ENCODE data around the gene S100A11.
"Not testable (repeated sequence)": the region's sequence is repeated elsewhere in the genome, so short reads cannot be mapped to it uniquely, and the experiment has no call there.

Gene S100A11

DNA sequence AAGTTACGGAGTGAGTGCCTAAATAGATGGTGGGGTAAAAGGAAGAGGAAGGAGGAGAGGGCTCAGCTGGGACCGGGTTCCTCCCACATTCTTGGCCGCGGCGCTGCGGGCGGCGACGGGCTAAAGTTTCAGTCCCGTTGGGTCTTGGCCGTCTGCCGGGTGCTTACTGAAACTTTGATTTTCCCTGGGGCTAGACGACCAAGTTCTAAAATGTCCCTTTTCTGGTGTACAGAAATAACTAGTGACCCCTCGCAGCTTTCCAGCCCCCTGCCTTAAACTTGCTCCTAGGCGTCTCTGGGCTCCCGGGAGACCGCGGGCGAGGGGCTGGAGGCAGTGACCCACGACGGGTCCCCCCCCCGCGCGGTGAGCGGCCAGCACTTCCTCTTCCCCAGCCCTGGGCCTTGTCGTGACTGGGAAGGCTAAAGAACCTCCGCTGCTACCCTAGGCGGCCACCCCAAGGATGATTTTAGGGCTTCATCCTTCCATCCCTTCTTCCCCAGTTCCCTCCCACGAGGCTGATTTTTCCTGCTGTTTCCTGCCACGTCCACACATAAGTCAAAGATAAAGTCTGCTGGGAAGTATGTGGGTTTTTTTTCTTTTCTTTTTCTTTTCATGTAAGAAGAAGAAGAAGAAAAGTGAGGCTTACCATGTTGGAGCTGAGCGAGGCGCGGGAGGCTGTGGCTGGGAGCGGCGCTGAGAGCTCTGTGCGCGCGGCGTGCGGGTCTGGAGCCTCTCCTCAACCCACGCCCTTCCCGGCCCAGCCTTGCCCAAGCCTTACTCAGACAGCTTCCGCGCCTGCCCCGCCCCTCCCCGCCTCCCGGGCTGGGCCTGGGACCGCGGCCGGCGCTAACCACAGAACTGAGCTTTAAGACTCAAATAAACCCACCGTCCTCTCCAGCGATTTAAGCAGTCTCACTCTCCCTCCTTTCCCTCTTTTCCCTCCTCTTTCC lies at the start of gene S100A11:
Gene S100A11, minus strand, starts transcription at position 738 of the 950 bp plus-strand sequence. Its CDS starts 89 bp downstream, at position 649.
- peak in 1 of 3 experiments; percentile 72 for DNase-seq

DNA sequence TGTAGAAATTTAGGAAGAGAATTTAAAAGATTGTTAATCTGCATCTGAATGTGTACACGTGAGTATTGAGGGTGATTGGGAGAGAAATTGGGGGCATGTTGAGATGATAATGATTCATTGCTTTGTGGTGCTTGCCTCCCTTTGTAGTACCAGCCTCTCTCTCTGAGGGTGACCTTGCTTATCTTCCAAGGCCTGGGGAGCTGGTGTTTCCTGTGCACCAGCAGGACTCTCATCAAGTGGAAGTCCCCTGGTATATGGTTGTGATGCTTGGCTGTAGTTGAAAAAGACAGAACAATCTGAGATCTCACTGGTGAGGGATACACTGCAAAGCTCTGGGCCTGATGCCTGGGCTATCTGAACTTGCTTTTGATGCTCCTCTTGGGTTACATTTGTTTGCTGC lies 48.0 kb upstream of the S100A11 start:
- no peak for DNase-seq

DNA sequence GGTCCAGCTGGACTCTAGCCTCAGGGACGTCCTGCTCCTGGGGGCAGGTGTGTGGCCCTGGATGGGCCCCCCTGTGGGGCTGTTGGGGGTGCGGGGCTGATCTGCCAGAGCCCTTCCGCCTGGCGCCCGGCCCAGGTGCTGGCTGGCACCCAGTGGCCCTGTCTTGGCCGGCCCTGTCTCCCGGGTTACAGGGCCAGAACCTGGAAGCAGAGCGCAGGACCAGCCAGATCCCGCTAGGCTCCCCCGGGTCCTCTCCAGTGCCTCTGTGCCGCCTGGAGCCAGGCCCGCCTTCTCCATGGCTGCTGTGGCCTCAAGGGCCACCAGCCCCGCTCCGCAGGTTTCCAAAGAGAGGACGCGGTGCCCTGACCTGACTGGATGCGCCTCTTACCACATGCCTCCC lies 44.2 kb upstream of the S100A11 start:
- not testable (repeated sequence) for DNase-seq

DNA sequence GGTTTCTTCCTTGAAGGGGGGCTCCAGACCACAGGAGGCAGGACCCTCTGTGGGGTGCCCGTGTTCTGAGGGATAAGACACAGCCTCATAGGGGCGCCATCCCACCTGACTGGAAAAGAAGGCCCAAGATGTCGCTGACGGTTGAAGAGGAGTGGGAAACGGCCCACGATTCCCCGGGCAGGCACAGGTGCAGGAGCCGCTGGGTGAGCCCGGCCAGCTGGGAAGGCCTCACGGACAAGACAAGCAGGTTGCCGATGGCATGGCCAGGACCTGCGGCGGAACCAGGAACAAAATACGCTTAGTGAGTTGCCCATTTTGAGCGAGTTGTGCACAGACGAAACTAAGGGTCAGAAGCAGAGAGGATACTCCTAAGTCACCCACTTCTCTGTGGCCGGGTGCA lies 43.7 kb upstream of the S100A11 start:
- DNase-seq, result not testable (repeated sequence)

DNA sequence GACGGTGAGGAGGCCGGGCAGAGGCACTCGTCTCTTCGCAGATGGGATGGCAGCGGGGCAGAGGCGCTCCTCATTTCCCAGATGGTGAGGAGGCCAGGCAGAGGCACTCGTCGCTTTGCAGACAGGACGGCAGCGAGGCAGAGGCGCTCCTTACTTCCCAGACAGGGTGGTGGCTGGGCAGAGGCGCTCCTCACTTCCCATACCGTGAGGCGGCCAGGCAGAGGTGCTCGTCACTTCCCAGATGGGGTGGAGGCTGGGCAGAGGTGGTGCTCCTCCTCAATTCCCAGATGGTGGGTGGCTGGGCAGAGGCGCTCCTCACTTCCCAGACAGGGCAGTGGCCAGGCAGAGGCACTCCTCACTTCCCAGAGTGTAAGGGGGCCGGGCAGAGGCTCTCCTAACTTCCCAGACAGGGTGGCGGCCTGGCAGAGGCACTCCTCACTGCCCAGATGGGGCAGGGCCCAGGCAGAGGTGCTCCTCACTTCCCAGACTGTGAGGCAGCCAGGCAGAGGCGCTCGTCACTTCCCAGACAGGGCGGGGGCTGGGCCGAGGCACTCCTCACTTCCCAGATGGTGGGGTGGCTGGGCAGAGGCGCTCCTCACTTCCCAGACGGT lies 42.1 kb upstream of the S100A11 start:
- no peak for DNase-seq

DNA sequence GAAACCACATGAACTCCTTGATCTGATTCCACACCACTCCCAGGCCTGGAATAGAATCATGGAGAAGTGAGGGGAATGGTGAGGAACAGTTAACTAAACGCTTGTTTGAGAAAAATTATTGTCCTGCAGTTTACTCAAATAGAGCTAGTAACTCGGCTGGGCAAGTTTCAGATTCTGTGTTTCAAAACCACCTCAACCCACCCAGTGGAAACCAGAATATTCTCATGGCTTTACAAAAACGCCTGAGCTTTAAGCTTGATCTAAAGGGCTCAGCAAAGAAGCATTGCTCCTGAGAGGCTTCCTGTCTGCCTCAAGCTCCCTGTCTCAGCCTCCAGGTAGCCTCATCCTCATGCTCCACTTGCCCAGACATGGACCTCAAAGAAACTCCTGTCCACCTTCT lies 35.5 kb upstream of the S100A11 start:
- DNase-seq, result no peak

DNA sequence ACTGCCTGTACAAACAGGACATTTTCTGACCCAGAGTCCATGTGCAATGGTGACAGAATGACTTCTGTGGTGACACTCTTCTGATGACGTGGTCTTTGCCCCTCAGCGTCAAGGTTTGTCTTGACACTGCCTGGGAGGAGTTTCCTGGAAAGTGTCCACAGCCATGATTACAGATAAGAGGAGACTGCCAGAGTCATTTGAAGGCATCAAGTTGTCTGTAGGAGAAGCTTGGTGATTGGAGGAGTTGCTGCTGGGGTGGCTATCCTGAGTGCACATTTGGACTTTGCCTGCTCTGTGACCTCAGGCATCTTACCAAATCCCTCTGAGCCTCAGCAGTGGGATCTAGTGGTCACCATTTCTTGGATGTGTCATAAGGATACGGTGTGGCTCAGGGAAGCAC lies 34.3 kb upstream of the S100A11 start:
- DNase-seq, result no peak

DNA sequence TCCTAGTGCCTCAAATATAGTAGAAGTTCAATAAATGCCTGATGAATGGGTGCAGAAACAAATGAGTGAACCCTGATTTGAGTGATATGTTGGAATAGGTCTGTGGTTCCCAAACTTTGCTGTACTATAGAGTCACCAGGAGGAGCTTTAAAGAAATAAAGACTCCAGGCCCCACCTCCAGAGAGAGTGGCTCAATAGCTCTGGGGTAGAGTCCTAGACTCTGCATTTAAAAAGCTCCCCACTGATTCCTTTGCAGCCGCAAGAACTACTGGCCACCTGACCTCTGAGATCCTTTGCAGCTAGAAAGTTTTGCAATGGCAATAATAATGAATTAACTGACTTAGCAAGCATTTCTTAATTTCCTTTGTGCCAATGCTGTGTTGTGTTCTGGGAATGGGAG lies 31.1 kb upstream of the S100A11 start:
- no peak for DNase-seq

DNA sequence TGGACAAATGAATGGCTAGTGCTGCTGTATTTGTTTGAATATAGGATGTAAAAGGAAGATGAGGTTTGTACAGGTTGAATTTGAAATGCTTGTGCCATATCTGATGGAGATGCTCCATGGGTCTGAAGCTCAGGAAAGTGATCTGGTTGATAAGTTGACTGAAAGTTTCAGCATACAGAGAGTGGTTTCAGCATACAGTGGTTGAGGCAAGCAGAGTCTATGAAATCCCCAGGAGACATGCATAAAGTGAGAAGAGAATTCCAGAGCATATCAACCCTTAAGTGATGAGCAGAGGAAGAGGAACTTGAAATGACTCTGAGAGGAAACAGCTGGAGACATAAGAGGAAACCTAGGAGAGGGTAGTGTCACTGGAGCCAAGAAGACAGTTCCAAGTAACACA lies 30.3 kb upstream of the S100A11 start:
- no peak for DNase-seq

DNA sequence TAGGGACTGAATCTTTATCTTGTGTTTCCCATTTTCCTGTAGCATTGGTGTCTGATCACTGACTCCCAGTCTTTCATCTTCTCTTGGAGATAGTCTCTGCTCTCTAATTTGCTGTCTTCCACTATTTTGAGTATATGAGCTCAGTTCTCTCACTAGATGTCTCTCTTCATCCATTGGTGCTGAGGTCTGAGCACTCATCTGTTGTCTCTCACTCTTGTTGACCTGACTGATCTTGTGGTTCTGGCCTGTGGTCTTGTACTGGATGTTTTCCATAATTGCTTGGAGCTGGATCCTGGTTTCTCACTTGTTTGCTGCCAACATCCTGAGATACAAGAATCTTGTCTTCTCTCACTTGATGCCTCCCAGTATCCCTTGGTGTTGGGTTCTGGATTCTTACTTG lies 25.1 kb upstream of the S100A11 start:
- no peak for DNase-seq

DNA sequence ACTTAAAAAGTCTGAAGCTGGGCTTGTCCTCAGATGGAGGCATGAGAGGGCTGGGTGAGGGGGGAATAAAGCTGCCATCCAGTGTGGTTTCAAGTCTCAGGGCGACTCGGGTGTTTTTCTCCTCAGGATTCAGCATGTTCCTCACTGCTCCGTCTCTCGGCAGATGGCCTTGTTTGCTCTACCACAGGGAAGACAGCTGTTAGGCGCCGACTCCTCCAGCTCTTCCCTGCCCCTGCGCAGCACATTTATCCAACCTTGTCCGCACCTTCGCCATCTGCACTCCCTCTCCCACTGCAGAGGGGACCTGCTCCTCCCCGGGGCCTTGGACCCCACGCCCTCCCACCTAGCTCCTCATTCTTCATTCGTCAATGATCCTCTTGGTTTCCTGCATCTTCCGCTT lies 16.6 kb upstream of the S100A11 start:
- DNase-seq, result peak in 1 of 3 experiments; percentile 47

DNA sequence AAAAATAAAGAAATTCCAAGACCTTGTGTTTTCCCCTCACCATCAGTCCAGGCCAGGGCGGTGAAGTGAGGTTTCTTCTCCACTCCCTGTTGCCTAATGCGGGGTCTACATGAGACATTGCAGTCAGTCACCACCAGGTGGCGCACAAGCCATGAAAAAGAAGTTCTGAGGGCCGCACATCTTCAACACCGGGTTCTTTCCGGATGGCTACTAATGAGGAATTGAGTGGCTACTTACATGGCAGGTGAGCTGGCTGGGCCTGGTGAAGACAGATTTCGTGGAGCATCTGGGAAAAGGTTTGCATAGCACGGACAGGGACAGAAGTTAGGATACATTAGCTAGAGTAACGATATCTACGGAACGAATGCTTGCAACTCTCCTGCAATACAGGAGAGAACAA lies 15.8 kb upstream of the S100A11 start:
- DNase-seq, result peak; percentile 71 to 98 (median 90)

DNA sequence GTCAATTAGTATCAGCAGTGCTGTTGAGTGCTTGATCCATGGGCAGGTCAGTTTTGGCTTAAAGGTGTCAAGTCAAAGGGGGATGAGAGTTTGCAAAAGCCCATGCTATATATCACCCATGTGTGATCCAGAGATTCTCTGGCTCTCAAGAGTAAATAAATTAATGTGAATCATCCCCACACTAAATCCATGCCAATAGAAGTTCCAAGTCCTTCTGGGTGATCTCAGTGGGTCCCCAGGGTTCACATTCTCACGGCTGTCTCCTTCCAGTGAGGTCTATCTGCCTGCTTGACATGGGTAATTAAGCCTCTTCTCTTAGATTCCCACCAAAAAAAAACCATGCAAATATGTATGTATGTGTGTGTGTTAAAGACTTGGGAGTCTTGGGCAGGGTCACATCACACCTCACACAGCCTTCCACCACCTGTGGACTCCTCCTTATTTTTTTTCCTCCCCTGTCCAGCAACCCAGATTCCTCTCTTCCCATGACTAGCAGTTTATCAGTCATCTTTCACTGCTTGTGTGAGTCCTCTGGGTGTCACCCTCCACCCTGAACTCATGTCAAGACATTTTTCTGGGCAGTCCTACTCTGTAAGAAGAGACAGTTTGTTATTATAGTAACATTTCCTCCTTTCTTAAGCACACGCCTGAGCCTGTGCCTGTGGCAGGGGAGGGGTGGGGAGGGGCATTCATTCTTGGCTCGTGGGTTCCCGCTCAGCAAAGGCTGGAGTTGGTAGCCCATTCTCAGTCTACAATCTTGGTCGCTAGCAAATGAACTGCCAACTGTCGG lies 14.3 kb upstream of the S100A11 start:
- DNase-seq, result no peak

DNA sequence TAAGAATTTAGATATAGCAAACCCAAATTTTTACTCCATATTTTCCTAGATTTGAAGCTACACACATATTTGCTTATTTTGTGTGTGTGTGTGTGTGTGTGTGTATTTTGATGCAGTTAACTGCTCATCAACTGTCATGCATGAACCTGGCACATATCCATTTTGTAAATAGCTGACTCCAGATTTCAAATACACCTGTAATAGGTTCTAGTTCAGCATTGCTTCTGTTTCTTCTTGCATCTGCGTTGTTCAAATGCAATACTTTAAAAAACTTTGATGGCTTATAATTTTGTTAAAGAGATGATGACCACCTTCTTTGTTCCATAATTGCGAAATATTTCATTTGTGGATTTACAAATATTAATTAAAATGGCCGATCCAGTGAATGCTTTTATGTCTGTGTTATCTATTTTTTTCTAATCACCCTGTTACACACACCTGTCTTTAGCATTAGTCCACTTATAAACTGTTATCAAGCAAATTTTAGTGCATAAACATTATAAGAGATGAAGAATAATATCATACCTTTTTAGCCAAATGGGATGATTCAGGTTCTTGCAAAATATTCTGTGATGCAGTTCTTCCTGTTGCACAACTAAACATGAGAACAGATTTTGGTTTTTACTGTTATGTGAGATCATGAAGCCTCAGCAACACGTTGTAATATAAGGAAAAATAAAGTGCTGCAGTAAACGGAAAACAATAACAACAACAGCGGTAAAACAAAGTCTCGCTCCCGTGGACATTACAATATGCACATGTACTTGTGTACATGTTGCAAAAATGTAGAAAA lies 12.7 kb upstream of the S100A11 start:
- no peak for DNase-seq

DNA sequence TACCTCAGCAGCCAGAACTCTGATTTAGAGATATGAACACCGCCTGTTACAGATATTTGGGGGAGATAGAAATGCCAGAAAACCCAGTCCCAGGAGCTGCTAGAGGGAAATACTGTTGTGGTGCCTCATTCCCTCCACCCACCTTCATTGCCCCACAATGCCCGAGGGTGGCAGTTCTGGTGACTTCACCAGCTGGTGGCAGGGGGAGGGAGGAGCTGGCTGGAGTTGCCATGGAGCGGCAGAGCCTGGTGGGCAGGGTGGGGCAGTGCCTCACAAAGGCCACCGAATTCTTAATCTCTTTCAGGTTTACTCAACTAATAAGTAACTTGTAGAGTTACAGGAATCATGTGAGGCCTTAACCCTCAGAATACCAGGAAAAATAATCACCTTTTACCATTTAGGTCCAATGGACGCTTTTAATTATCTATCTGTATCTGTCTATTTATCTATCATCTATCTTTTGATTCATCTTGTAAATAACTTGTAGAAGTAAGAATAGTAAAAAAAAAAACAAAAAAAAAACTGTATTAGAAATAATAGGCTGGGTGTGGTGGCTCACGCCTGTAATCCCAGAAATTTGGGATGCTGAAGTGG lies 11.7 kb upstream of the S100A11 start:
- peak in 1 of 3 experiments; percentile 19 for DNase-seq

DNA sequence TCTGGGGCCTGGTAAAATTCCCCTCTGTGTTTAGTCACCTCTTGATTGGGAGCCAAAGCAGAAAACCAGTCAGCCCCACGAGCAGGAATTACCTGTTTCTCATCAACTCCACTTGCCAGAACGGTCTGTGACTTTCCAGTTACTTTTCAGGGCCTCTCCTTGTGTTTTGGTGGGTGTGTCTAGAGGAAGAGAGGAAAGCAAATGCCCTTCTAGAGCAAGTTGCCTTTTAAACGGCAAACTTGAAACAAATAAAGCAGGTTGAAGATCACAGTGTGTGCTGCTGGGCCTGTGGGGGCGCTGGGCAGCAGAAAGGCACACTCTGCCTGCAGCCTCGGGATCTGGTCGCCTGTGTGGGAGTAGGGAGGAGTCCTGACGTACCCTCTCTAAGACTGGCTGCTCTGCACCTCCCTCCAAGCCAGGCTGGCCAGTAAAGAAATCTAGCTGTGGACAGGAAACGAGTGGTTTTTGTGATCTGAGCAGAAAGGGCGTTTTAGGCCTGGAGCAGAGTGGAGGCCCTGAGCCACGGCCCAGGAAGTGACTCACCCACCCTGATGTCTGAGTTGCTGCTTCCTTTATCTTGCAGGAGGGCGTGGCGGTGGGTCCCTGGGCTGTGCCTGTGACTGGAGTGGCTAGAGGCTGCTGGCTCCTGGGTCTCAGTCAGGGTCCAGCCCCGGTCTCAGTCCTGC lies 11.1 kb upstream of the S100A11 start:
- DNase-seq, result peak; percentile 8 to 50 (median 19)

DNA sequence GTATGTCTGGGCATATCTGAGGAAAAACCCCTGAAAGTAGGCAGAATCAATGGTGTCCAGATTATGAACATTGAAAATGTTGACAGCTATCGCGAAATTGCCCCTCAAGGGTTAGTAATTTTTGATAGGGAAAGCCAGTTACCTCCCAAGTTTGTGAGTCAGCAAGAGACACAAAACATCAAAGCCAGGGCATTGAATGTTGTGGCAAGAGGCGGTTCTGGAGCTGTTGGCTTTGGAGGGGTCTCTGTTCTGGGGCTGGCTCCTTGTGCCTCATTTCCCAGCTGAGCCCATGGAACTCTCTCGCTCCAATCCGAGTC lies 10.6 kb upstream of the S100A11 start:
- DNase-seq, result no peak

DNA sequence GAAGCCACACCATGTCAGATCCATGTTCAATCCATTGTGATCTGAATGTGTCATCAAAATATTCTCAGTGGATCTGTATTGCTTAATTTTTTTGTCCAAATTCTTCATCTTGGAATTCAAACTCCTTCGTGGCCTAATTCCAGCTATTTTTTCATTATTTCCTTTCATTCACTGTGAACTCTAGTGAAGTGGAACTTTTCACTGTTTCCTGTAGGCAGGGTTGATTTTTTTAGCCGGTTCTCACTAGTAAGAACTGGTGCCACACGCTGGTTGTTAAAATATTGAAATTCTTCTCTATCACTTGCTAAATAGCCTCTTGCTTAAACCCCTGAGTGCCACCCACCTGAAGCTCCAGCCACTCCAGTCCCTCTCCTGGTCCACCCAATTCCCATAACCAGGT lies 7.6 kb upstream of the S100A11 start:
- DNase-seq, result no peak

DNA sequence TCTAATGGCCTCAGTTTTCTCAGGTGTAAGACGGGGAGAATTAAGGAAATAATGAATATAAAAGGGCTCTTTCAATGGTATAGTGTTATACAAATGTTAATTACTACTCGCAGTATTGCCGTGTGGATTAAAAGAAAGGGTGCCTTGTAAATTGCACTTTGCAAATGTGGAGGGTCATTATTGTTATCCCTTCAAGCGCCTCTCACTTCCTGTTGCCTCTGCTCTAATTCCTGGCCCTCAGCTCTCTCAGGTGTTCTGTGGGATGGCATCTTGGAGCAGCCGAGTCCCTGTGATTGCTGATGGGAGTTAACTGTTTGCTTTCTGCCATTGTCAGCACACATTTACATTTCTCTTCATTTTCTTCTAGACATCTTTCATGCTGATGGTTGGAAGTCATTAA lies 7.1 kb upstream of the S100A11 start:
- peak in 1 of 3 experiments; percentile 47 for DNase-seq

DNA sequence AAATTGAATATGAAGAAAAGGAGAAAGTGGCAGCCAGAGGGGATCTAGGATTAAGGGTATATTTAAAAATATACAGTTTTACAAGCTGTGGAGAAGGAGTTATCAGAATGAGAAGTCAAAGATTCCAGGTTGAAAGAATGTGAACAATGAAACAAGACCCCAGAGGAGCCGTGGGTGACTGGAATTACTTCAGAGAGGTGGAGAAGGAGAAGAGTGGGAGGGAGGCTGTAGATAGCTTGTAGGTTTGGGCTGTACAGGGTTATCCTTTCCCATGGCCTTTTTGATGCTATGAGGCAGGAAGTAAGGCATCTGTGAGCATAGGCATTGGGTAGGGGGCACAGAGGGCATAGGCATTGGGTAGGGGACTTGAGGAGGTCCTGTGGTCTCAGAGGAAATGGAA lies 5.2 kb upstream of the S100A11 start:
- DNase-seq, result no peak

DNA sequence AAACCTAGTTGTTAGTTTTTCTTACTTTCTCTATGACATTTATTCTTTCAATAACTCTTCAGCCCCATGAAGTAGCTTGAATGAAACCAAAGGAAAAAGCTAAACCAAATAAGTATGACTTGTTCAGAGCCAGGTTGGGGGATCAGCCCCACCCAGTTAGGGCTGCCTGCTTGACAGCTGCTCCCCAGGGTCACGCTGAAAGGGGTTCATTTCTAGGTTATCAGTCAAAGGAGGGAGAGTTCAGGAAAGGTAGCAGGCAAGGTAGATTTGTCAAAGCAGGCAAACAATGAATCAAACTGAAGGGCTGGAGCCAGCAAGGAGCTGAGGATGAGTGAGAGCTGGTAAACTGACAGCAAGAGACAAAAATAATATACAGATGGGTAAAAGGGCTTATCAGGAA lies 3.1 kb upstream of the S100A11 start:
- DNase-seq, result peak in 1 of 3 experiments; percentile 39

DNA sequence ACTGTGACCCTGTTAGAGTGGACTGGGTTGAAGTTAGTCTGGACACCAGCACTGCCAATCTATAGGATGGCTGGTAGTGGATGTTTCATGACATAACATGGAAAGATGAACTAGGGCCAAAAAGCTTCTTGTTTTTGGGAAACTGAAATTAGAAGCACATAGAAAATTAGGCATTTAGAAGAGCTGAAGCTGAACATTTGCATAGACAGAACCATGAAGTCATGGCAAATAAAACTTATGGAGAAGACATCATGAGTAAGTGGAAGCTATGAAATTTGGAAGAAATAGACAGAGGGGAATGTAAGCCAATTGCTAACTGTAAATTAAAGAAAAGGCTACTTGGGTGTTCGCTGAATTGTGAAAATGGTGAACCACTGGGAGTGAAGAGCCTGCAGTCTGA lies 2.7 kb upstream of the S100A11 start:
- DNase-seq, result no peak
